HG03159 (cell line): Measurements from ENCODE around the gene SLC35F4.

Experiments used
- ATAC-seq: cut with Tn5 transposase; IDR thresholded peaks from one replicate; pipeline ENCODE4 v1.9.1; 2021; ENCODE audit warnings: mild to moderate bottlenecking, moderate library complexity; ENCODE audit not compliant: unreplicated experiment

SLC35F4 gene

GRCh38 chr14:57641776-57642175 is 224.1 kb downstream of the SLC35F4 start:
- no peak for ATAC-seq

GRCh38 chr14:57640036-57640435 is 225.9 kb downstream of the SLC35F4 start:
- no peak for ATAC-seq

DNA sequence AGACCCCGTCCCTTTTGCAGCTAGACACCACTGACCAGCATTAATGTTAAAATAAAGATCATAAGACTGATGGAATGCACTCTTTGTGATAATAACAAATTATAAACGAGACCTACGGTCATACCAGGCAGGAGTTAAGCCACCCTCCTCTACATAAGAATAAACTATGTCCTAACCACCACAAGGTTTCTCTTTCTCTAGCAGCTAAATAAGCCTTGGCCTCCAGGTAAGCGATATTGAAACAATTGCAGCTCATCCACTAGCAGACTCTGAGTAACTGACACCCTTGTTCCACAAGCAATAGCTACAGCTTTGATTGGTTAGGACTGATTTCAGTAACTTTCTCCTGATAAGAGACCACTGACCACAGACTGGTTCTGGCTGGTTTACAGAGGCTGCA is 228.0 kb downstream of the SLC35F4 start:
- ATAC-seq = no peak

- ATAC-seq = no peak
These were observed 231.6 kb downstream of the SLC35F4 start for GRCh38 chr14:57634335-57634734.

GRCh38 chr14:57632649-57633048 is 233.2 kb downstream of the SLC35F4 start:
- ATAC-seq = no peak

DNA sequence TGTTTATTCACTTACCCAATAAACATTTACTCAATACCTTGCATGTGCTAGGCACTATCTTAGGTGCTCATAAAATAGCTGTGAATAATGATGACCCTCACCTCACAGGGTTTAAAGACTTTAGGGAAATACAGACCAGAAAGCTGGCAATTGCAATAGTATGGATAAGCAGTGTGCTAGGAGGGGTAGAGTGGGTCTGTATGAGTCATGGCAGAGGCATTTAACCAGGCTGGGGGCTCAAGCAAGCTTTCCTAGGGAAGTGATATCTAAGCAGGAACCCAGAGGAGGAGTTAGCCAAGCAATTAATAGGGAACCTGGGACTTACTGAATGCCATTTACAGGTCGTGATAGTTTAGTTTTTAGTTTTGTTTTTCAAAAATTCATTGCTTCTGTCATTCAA is 248.4 kb downstream of the SLC35F4 start:
- no peak for ATAC-seq

DNA sequence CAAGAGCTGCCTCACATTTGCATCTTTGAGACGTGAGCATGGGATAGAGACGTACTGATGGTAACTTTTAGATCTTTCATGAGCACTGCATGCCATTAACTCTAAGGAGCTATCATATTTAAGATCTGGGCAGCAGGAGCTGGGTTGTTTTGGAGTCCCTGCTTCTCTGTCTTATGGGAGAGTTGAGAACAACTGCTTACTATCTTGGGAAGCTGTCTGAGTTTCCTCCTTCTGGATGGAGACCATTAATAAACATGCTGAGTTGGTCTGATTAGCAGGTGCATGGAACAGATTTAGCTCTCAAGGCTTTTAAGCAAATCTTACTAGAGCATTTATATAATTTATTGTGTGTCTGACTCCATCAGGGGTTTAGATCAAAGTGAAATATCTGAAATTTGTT is 252.9 kb downstream of the SLC35F4 start:
- ATAC-seq = no peak

DNA sequence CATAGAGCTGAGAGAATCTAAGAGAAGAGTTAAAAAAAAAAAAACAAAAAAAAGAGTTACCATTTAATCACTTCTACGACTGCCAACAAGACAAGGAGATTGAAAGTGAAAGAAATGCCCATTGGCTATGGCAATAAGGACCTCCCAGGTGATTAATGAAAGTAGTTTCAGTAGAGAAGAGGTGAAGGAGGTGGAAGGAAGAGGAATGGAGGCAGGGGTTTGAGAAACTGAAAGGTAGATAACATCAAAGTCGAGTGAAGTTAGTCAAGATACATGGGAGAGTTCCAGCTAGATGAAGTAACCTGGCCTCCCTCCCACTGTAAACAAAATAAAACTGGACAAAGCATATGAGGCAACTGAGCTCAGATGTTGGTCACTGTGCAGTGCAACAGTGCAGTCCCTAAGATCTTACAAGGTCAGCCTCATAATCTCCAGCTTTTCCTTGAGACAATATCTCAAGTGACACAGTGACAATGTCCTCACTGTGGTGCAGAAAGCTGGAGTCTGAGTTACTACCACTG is 254.3 kb downstream of the SLC35F4 start:
- no peak for ATAC-seq

DNA sequence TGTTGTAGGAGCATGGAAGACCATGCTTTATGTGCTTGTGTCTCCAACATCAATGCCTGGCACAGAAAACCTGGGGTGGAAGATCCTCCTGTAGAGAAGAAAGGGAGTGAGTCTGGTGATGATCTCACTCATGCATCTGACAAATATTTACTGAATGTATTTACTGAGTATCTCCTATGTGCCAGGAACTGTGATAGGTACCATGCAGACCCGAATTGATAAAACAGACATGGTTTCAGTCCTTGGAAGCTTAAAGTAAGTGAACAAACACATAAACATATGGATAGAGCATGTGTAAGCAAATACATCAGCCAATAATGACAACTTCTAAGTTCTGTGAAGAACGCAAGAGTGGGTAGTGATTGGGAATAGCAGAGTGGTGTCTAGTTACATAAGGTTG is 255.3 kb downstream of the SLC35F4 start:
- no peak for ATAC-seq

DNA sequence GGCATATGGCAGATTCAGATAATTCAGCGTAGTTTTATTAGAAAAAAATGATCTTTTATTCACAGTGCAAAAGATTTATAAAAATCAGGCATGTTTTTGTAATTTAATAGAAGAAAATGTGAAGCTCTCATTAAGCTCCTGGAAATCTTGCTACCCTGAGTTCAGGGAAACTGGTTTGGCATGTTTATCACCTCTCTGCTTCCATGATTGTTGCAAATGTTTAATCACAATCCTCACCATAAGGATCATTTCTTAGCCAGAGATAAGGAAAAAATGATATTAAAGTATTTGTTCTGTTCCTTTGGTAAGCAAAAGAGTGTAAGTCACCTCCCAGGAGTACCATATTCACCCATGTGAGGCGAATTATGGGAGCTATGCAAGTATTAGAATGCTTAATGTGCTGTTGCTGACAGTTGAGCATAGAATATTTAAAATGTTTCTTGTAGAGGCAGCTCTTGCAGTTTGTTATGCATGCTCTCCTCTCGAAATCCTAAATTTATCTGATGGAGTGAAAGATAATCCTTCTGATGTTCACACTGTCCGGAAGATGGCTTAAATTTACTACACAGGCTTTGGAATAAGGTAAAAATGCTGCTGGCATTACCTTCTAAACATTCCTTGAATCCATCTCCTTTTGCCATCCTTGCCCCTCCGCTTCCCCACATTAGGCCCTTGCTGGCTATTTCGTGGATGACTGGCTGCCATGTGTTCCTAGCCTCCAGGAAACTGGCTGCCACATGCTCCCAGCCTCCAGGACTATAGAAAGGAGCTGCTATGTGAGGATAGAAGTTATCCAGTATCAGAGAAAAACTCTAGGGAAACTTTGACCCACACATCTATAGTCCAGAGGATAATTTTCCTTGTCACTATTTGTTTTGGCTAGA is 256.5 kb downstream of the SLC35F4 start:
- no peak for ATAC-seq

GRCh38 chr14:57607086-57607485 is 258.8 kb downstream of the SLC35F4 start:
- ATAC-seq = no peak

DNA sequence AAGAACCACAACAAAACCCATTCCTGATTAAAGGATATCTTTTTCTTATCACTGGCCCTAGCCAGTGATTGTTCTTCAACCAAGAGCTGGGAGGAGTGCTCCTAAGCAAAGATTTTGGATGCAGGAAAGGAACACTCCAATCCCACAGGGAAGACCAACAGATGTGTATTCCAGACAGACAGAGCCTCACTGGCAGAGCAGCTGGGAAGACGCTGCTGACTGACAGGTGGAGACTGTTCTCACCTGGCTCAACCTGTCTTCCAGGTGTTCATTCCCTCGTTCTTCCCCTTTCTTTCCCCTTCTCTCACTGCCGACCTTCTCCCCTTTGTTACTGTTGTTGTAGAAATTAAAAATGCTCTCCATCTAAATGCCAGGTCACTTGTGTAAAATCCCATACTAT is 282.5 kb downstream of the SLC35F4 start:
- ATAC-seq = no peak

- no peak for ATAC-seq
These were observed 283.1 kb downstream of the SLC35F4 start for GRCh38 chr14:57582746-57583145.

DNA sequence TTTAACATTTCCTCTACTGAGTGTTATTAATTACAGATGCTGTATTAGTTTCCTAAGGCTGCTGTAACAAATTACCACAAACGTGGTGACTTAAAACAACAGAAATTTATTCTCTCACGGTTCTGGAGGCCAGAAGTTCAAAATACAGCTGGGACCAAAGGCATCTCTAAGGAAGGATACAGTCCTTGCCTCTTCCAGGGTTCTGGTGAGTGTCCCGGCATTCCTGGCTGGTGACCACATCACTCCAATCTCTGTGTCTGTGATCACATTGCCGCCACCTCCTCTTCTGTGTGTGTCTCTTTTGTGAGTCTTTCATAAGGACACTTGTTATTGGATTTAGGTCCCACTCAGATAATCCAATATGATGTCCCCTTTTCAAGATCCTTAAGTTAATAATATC is 287.1 kb downstream of the SLC35F4 start:
- ATAC-seq = no peak

- ATAC-seq = no peak
These were observed 289.4 kb downstream of the SLC35F4 start for GRCh38 chr14:57576498-57576897.

- no peak for ATAC-seq
These were observed 290.4 kb downstream of the SLC35F4 start for GRCh38 chr14:57575482-57575881.

- ATAC-seq = no peak
These were observed 291.1 kb downstream of the SLC35F4 start for GRCh38 chr14:57574617-57575288.

GRCh38 chr14:57573173-57573572 is 292.7 kb downstream of the SLC35F4 start:
- ATAC-seq = no peak

DNA sequence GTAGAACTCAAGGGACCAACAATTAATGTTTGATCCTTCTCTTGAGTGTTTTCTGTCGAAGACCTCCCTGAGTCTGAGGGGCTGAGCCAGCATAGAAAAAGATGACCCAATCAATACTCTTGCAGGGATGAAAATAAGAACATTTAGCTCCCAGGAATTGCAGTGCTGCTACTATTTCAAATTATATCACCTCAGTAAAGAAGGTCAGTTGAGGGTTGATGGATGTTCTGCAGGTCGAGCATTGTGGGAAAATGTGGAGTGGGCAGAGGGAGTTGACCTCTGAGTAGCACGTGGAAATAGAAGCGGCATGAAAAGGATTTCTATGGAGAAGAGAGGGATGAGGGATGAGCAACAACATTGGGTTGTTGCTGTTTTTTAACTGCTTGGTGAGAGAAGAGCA is 297.3 kb downstream of the SLC35F4 start:
- no peak for ATAC-seq

DNA sequence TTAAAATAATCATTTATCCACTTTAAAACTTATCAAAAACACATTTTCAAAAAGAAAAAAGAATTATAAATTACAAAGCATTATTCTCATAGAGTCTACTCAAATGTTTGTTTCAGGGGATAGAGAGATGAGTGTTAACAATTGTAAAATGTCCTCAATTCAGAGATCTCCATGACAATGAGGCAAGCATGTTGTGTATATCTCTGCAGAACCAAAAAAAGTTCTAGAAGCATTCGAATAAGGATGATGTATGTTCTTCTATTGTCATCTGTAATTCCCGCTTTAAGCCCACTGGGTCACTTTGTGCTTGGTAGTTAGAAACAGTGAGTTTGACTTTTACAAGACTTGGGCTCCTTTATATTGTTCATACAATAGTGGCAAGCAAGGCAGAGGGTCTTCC is 298.7 kb downstream of the SLC35F4 start:
- no peak for ATAC-seq

DNA sequence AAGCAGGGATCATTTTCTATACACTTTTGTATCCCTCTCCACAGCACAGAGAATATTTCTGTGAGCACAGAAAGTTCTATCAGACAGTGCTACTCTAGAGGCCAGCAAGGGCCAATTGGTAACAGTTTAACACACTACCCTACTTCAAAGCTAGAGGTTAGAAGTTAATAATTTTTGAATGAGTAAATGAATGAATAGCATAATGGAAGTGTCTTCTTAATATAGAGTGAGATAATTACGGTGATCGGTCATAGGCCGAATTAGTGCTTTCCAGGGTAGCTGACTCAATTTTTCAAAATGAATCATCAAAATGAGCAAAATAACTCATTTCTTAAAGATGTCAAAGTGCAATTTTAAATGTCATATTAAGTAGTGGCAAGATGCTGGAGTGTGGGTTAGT is 305.2 kb downstream of the SLC35F4 start:
- ATAC-seq = peak; percentile 89

DNA sequence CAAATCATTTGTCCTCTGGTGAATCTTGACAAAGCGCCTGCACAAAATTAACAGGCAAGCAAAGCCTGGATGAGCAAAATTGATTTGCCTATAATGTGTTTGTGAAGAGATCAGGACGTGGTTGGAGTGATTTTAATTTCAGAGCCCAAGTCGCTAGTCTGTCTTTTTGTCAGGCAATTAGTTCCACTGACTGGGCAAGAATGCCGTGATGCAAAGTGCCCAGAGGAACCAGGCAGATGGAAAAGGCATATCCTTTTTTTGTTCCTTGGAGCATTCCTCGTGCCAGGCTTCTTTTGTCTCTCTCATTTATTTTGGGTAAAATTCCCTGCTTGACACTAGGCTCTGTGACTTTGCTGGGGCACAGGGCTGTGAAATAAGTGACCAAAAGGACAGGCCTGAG is 306.3 kb downstream of the SLC35F4 start:
- no peak for ATAC-seq
